GM19239 (cell line): ENCODE measurements around the gene LZTS2.
"Not testable (repeated sequence)": the region's sequence is repeated elsewhere in the genome, so short reads cannot be mapped to it uniquely, and the experiment has no call there.

Experiments
- DNase-seq: peaks from one replicate; pipeline ENCODE4 v3.0.0; 2011; ENCODE audit warnings: low spot score; ENCODE audit not compliant: insufficient read length
- FAIRE-seq: peaks from 2 replicates; lab custom pipeline; 2011; peaks lifted over from hg19 to GRCh38; lab: Jason Lieb, UNC

The LZTS2 gene

GRCh38 chr10:100999742-101000126, at the start of gene LZTS2:
Gene LZTS2 (plus strand): TSS chr10:100999808. CDS start chr10:101002539, 2,731 bp downstream.
- DNase-seq: no peak
- FAIRE-seq: no peak

DNA sequence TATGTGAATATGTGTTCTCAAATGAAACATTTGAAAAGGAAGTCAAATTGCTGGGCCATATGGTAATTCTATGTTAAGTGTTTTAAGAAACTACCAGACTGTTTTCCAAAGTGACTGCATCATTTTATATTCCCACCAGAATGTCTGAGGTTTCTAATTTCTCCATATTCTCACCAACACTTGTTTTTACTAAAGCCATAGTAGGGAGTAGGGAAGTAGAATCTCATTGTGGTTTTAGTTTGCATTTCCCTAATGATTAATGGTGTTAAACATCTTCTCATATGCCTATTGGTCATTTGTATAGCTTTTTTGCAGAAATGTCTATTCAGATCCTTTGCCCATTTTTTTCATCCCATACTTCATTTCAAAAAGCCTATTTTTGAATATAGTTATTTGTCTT, 39.4 kb upstream of the LZTS2 start:
- no peak for DNase-seq
- peak; percentile 40 for FAIRE-seq

DNA sequence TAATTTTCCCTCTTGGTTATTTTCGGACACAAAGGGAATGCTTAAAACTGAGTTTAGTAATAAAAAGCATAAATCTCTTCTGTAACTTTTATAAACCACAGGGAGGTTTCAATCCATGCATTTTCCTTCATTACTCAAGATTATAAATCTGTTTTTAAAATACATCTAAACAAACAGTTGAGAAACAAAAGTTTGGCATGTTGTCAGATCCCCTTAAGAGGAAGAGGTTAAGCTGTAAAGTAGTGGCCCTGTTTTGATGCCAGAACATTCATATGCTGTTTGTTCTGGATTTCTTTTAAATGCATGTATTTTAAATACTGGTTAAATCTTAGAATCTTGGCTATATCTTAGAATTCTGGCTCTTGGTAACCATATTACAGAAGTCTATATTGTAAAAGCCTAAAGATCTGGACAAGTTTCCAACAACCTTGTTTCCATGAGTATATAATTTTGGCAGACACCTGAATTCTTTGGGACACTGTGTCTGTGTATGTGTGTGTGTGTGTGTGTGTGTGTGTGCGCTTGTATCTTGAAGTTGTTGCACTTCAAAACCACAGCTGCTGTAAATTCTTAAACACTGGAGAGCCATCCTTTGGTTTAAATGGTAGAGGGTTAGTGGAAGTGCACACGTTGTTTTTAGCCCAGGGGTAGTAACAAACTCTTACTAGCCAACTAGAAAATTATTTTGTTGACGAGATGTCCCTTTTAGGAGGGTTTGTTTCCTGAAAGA, 37.1 kb upstream of the LZTS2 start:
- peak; percentile 59 for FAIRE-seq
- no peak for DNase-seq

- no peak for DNase-seq
- no peak for FAIRE-seq
These were observed 35.8 kb upstream of the LZTS2 start for GRCh38 chr10:100963826-100964225.

GRCh38 chr10:100965820-100966219, 33.8 kb upstream of the LZTS2 start:
- FAIRE-seq: no peak
- DNase-seq: no peak

- DNase-seq (no peak), FAIRE-seq (no peak)
These were observed 32.7 kb upstream of the LZTS2 start for GRCh38 chr10:100966887-100967286.

GRCh38 chr10:100967332-100967731, 32.3 kb upstream of the LZTS2 start:
- FAIRE-seq (no peak), DNase-seq (no peak)

- DNase-seq (no peak), FAIRE-seq (no peak)
These were observed 31.4 kb upstream of the LZTS2 start for GRCh38 chr10:100968062-100968736.

GRCh38 chr10:100968863-100969186, 30.8 kb upstream of the LZTS2 start:
- FAIRE-seq (peak; percentile 18), DNase-seq (no peak)

GRCh38 chr10:100969187-100970075, 30.2 kb upstream of the LZTS2 start, which contains the start of gene SEMA4G:
Gene SEMA4G (plus strand): TSS chr10:100969504. CDS start chr10:100972913, 3,409 bp downstream.
- FAIRE-seq: no peak

DNA sequence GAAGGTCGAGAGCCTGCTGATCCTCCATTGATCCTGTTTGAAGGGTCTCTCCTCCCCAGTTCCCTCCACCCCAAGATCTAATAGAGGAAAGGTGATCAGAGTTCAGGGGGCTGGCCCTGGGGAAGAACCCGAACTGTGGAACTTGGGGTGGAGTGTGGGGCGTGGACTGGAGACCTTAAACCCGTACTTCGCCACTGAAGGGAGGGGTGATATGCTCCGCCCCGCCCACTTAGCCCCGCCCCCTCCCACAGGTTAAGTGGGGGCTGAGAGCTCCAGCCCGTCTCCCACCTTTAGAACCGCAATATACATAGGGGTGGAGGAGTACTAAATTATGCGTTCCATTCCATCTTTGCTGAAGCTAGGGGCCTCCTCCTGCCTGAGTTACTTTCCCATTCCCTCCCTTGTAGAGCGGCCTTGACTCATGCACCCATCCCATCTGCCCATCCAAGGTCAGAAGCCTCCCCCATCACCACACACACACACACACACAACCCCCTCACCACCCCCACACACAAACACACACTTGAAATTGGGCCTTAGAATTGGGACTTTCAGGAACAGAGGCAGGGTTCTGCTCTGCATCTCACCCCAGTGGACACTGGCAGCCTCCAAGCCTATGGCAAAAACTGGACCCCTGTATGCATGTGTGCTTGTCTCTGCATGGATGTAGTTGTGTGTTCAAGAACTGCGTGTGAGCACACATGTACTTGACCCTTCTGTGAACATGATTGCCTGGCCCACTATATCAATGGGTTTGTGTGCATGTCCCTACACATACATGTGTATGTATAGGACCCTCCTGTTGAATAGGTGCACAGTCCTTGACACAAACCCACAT, 29.3 kb upstream of the LZTS2 start:
- DNase-seq: no peak
- FAIRE-seq: no peak

More at GRCh38 chr10:100969187-100970075, 30.2 kb upstream of the LZTS2 start, which contains the start of gene SEMA4G:
- peak; percentile 57 for DNase-seq

GRCh38 chr10:100970914-100971811, 28.4 kb upstream of the LZTS2 start:
- DNase-seq (no peak), FAIRE-seq (no peak)

DNA sequence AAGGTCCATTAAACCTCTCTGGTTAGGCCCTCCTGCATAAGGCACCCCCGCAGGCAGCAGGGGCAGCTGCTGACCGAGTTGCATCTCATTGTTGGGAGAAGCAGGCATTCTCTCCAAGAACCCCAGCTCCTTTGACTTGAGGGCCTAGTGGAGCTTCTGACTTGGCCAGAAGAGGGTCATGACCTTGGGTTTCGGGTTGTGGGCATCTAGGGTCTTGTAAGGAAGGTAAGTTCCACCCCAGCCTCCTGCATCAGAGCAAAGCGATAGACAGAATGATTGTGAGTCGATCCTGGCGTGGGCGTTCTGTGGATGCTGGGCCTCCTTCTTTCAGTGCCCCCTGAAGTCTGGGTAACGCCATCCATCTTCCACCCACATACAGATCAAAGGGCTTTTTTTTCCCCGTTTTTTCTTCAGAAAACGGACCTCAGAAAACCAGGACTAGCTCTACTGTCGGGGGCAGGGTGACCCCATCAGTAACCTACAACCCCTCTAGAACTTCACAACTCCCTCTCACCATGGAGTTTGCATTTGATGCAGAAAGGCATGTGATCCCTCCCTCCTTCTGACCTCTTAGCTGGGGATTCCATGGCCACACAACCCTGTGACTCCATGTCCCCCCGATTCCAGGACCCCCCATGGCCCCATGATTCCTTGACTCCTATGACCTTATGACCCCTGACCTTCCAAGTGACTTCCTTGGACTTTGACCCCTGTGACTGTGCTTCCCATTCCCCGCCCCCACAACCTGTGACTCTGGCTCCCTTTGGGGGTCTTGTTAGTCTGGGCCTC, 27.3 kb upstream of the LZTS2 start:
- FAIRE-seq (no peak), DNase-seq (no peak)

DNA sequence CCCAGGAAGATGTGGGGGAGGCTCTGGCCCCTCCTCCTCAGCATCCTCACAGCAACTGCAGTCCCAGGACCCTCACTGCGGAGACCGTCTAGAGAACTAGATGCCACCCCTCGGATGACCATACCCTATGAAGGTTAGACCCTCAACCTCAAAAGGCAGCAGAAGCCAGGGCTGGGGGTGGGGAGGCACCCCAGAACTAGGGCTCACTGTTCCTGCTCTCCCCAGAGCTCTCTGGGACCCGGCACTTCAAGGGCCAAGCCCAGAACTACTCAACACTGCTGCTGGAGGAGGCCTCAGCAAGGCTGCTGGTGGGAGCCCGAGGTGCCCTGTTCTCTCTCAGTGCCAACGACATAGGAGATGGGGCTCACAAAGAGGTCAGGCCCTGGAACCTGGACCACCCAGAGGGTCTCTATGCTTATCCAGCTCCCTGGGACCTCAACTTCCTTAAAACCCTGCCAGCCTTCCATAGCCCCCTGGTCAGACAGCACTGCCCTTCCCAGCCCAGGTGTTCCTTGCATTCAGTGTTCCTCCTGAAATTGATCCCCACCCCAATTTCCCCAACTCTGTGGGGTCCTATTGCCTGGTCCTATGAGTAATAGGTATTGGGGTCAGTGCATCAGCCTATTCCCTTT, 26.6 kb upstream of the LZTS2 start:
- DNase-seq: no peak
- no peak for FAIRE-seq

- FAIRE-seq, DNase-seq: not testable (repeated sequence)
These were observed 24.2 kb upstream of the LZTS2 start for GRCh38 chr10:100975397-100975796.

DNA sequence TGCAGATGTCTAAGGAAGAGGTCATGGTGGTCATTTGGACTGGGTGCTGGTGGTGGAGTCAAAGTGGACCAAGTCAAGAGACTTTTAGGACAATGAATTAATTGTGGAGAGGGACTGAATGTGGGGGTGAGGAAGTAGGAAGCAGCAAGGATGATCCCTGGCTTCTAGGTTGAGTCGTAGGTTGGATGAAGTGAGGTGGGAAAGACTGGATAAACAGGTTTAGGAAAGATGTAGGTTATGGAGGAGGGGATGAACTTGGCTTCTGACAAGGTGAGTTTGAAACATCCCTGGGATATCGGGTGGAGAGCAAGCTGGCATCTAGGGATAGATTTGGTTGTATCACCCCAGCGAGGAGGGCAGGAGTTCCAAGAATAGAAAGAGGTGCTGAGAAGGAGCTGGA, 22.7 kb upstream of the LZTS2 start:
- no peak for DNase-seq
- FAIRE-seq: no peak

DNA sequence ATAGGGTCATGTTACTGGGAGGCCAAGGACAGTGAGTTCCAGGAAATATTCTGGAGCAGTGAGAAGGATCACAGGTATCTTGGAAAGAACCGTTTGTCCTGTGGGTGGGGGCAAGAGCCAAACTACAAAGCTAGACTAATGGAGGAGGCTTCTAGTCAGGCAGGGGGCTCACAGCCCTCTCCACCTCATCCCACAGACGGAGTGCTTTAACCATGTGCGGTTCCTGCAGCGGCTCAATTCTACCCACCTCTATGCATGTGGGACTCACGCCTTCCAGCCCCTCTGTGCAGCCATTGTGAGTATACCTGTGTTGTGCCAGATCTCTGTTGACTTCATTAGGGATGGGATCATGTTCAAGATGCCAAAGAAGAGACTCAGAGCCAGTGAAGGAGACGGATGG, 22.2 kb upstream of the LZTS2 start:
- FAIRE-seq (no peak), DNase-seq (no peak)
